Peyer's patch (tissue), 4 donors: Measurements from ENCODE around the gene GALNT9. TPM values are rescaled to one million over a fixed set of nuclear protein-coding genes. Genes with fewer than 3 reads are reported as not detected.
"Not testable (repeated sequence)": the region's sequence is repeated elsewhere in the genome, so short reads cannot be mapped to it uniquely, and the experiment has no call there.

Experiments used
- DNase-seq, 3 donors: peaks; one replicate each; pipeline ENCODE4 v3.0.0-alpha.2; 2017 to 2019
- H3K27ac ChIP-seq, 4 donors: fragments of 200-600 bp; sonication (generic); one replicate each; pipeline ENCODE4 v1.5.1; 2016 to 2019
- H3K27me3 ChIP-seq, 2 donors: fragments of 200-600 bp; sonication (generic); one replicate each; pipeline ENCODE4 v1.5.1; 2019
- H3K36me3 ChIP-seq, 3 donors: fragments of 200-600 bp; sonication (generic); one replicate each; pipeline ENCODE4 v1.5.1; 2016 to 2019
- H3K4me1 ChIP-seq, 4 donors: fragments of 200-600 bp; sonication (generic); one replicate each; pipeline ENCODE4 v1.5.1; 2016 to 2019
- H3K4me3 ChIP-seq, 4 donors: fragments of 200-600 bp; sonication (generic); 1 replicate in 3 of 4; 2 replicates in 1 of 4; pipeline ENCODE4 v1.5.1; 2016 to 2019; ENCODE audit warnings: mild to moderate bottlenecking in 1 of 4
- H3K9me3 ChIP-seq, 4 donors: fragments of 200-600 bp; sonication (generic); one replicate each; pipeline ENCODE4 v1.5.1; 2016 to 2019; ENCODE audit warnings: mild to moderate bottlenecking in 1 of 4
- POLR2A ChIP-seq, 2 donors: fragments of 450-650 bp; IDR thresholded peaks; one replicate each; pipeline ENCODE4 v1.5.1; 2017; ENCODE audit warnings: antibody characterized with exemption in 2 of 2, mild to moderate bottlenecking in 2 of 2, moderate library complexity in 2 of 2
- total RNA-seq, 4 donors: library from RNA; depleted of rRNA; stranded (reverse); fragments of >200 nt; gene quantifications; one replicate each; pipeline ENCODE4 v1.1.0, GENCODE V29; 2016
- TF ChIP-seq, protein P1 (sequence below), 6 experiments: fragments of 450-650 bp in 4 of 6; fragments of 200-600 bp in 2 of 6; sonication (generic) in 1 of 6; IDR thresholded peaks; one replicate each; pipeline ENCODE4 v1.5.1; 2017 to 2019; ENCODE audit warnings: antibody characterized with exemption in 6 of 6, mild to moderate bottlenecking in 3 of 6, moderate library complexity in 1 of 6

Gene GALNT9
- total RNA-seq, 4 donors from 2014 or later = not detected

- Histone ChIP-seq H3K9me3 (no peaks in the 10 kb centered on the region), H3K36me3 (no peaks in the 10 kb centered on the region), H3K4me1 (no peaks in the 10 kb centered on the region), H3K27me3 (no peaks in the 10 kb centered on the region), H3K27ac (no peak overlapping the region), H3K4me3 (no peak overlapping the region)
- no peak for TF ChIP-seq POLR2A (IDR thresholded peaks at IDR 0.05)
- TF ChIP-seq, protein P1, sequence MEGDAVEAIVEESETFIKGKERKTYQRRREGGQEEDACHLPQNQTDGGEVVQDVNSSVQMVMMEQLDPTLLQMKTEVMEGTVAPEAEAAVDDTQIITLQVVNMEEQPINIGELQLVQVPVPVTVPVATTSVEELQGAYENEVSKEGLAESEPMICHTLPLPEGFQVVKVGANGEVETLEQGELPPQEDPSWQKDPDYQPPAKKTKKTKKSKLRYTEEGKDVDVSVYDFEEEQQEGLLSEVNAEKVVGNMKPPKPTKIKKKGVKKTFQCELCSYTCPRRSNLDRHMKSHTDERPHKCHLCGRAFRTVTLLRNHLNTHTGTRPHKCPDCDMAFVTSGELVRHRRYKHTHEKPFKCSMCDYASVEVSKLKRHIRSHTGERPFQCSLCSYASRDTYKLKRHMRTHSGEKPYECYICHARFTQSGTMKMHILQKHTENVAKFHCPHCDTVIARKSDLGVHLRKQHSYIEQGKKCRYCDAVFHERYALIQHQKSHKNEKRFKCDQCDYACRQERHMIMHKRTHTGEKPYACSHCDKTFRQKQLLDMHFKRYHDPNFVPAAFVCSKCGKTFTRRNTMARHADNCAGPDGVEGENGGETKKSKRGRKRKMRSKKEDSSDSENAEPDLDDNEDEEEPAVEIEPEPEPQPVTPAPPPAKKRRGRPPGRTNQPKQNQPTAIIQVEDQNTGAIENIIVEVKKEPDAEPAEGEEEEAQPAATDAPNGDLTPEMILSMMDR (IDR thresholded peaks at IDR 0.05) = no peak
- no peak for DNase-seq
Measured at GRCh38 chr12:132225214-132225613, 104.2 kb downstream of the GALNT9 start.

GRCh38 chr12:132224484-132224883 lies 104.9 kb downstream of the GALNT9 start:
- TF ChIP-seq, protein P1 (IDR thresholded peaks at IDR 0.05) = no peak
- no peak for TF ChIP-seq POLR2A (IDR thresholded peaks at IDR 0.05)
- no peaks in the 10 kb centered on the region for H3K4me1 ChIP-seq
- H3K4me3 ChIP-seq = no peak overlapping the region
- H3K27me3 ChIP-seq = no peaks in the 10 kb centered on the region
- H3K27ac ChIP-seq = no peak overlapping the region
- no peak for DNase-seq
- H3K9me3 ChIP-seq = no peaks in the 10 kb centered on the region
- no peaks in the 10 kb centered on the region for H3K36me3 ChIP-seq

- H3K36me3 ChIP-seq = no peaks in the 10 kb centered on the region
- no peaks in the 10 kb centered on the region for H3K9me3 ChIP-seq
- no peak overlapping the region for H3K27ac ChIP-seq
- no peaks in the 10 kb centered on the region for H3K4me1 ChIP-seq
- no peaks in the 10 kb centered on the region for H3K27me3 ChIP-seq
- no peak for DNase-seq
- H3K4me3 ChIP-seq = no peak overlapping the region
- TF ChIP-seq POLR2A (IDR thresholded peaks at IDR 0.05) = no peak
- TF ChIP-seq, protein P1 (IDR thresholded peaks at IDR 0.05) = no peak
Measured at GRCh38 chr12:132222808-132223173, 106.6 kb downstream of the GALNT9 start.

DNA sequence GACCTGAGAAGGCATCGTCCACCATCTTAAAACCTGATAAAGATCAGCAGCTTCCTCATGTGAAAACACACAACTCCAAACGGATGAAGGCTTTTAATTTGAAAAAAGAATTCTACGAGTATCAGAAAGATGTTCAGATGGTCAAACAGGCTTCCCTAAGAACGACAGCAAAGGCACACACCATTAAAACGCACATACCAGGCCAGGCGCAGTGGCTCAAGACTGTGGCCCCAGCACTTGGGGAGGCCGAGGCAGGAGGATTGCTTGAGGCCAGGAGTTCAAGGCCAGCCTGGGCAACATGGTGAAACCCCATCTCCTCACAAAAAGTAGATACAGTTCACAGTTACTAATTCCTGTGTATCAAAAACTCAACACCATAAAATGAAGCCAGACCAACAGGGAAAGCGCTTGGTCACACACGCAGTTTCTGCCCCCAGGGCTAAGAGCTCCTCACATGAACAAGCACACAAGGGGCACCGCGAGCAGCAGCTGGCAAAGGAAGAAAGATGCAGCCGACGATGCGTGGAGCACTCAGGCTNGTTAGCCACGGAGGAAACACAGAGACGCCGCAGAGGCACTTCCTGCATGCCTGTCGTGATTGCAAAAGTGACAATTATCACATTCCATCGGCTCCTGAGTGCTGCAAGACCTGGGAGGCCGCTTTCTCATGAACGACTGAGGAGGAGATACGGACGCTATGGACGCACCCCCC lies 107.1 kb downstream of the GALNT9 start:
- H3K27me3 ChIP-seq = no peaks in the 10 kb centered on the region
- H3K27ac ChIP-seq = no peak overlapping the region
- H3K36me3 ChIP-seq = no peaks in the 10 kb centered on the region
- peak in 2 of 3 donors; percentile 67 to 68 for DNase-seq
- no peak for TF ChIP-seq POLR2A (IDR thresholded peaks at IDR 0.05)
- TF ChIP-seq, protein P1 (IDR thresholded peaks at IDR 0.05) = no peak
- H3K9me3 ChIP-seq = no peaks in the 10 kb centered on the region
- no peak overlapping the region for H3K4me3 ChIP-seq
- no peaks in the 10 kb centered on the region for H3K4me1 ChIP-seq

DNA sequence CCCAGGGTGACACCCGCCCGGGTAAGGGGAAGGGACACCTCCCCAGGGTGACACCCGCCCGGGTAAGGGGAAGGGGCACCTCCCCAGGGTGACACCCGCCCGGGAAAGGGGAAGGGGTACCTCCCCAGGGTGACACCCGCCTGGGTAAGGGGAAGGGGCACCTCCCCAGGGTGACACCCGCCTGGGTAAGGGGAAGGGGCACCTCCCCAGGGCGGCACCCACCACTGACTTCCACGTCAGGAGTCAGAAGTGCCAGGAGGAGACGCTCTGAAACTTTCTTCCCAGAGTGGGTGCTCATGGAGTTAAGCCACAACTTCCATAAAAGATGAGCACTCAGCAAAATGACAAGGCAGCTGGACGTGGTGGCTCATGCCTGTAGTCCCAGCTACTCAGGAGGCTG lies 109.6 kb downstream of the GALNT9 start:
- not testable (repeated sequence) for H3K27me3 ChIP-seq, H3K9me3 ChIP-seq, H3K4me3 ChIP-seq, H3K36me3 ChIP-seq, H3K27ac ChIP-seq, DNase-seq, H3K4me1 ChIP-seq

- no peak for DNase-seq
- TF ChIP-seq POLR2A (IDR thresholded peaks at IDR 0.05) = no peak
- TF ChIP-seq, protein P1 (IDR thresholded peaks at IDR 0.05) = no peak
Measured at GRCh38 chr12:132219323-132219722, 110.1 kb downstream of the GALNT9 start.

More at GRCh38 chr12:132219323-132219722, 110.1 kb downstream of the GALNT9 start:
- Histone ChIP-seq H3K4me1 (no peaks in the 10 kb centered on the region), H3K9me3 (no peaks in the 10 kb centered on the region), H3K4me3 (no peak overlapping the region), H3K27ac (no peak overlapping the region), H3K27me3 (no peaks in the 10 kb centered on the region), H3K36me3 (no peaks in the 10 kb centered on the region)
